Measurements from ENCODE around the gene PIM3.
A peak's percentile ranks its signal among the peaks of the same experiment; 100 is the strongest.

Gene PIM3

DNA sequence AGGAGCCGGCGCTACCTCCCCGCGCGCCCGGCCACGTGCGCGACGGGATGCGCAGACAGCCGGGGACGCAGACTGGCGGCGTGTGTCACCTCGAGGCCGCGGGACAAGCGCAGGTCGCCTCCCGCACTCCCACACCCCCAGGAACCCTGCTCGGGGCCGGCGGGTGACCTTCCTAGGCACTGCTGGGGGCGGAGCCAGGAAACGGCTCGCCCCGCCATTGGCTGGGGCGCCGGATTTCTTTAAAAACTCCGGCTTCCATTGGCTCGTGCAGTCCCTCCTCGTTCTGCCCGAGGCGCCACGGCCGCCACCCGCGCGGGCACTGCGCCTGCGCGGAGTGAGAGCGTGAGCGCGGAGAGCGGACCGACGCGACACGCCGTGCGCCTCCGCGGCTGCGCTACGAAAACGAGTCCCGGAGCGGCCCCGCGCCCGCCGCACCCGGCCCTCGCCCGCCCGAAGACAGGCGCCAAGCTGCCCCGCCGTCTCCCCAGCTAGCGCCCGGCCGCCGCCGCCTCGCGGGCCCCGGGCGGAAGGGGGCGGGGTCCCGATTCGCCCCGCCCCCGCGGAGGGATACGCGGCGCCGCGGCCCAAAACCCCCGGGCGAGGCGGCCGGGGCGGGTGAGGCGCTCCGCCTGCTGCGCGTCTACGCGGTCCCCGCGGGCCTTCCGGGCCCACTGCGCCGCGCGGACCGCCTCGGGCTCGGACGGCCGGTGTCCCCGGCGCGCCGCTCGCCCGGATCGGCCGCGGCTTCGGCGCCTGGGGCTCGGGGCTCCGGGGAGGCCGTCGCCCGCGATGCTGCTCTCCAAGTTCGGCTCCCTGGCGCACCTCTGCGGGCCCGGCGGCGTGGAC, at the start of gene PIM3:
TSS of gene PIM3 (plus strand) at position 614 of the 846 bp plus-strand sequence. CDS start at position 790, 176 bp downstream.
- peak; percentile 94 to 95 for DNase-seq

DNA sequence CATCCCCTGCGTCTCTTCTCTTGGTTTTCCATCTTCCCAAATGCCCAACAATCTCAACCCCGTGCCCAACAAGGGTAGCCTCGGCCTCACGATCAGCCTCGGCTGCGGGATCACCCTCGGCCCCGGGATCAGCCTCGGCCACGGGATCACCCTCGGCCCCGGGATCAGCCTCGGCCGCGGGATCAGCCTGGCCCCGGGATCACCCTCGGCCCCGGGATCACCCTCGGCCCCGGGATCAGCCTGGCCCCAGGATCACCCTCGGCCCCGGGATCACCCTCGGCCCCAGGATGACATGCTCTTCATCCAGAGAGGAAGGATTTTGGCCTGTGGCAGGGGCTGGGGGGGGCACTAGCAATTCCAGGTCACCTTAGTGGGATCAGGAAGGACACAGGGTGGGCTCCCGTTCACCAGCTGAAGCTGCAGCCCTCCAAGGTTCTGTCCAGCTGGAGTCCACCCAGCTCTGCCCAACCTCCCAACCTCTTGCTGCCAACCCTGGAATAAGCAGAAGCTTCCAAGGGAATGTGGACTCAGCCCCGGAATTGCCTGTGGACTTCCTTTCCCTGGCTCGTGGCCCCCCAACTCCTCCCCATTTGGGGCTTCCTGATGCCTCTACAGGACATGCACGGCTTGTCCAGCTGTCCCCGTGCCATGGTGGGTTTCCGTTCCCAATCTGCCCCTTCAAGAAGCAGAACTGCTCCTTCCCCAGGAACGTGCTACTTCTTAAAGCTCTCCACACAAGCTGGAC, 48.5 kb upstream of the PIM3 start:
- DNase-seq = no peak

DNA sequence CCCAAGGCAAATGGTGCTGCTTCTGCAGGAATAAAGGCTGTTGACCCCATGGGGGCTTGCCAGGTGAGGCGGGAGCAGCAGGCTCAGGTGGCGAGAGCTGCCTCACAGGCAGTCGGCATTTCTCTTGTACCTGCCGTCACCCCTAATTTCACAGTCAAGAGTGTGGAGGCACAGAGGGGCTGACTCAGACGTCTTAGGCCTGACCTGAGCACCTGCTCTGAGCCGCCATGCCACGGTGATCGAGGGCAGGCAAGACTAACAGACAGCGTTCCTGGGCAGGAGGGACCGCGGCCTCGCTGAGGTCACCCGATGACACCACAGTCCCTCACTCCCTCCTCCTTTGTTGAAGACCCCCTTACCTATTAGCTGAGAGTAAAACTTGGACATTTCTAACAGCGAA, 47.5 kb upstream of the PIM3 start:
- DNase-seq = no peak

DNA sequence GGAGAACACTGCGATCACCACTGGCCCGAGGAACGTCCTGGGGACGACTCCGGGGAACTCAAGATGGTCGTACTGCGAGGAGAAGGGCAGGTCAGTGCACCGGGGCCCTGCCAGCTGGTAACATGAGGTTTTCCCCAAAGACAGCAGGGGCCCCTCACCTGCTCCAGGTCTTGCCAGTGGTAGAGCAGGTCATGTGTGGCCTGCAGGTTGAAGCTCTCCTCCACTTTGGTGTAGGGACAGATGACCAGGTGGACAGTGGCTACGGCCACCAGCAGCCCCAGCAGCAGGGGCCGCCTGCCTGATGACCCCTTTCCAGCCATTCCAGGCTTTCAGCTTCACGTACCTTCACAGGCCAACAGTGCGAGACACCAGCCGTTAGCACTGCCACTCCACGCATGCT, 47.1 kb upstream of the PIM3 start:
- no peak for DNase-seq

DNA sequence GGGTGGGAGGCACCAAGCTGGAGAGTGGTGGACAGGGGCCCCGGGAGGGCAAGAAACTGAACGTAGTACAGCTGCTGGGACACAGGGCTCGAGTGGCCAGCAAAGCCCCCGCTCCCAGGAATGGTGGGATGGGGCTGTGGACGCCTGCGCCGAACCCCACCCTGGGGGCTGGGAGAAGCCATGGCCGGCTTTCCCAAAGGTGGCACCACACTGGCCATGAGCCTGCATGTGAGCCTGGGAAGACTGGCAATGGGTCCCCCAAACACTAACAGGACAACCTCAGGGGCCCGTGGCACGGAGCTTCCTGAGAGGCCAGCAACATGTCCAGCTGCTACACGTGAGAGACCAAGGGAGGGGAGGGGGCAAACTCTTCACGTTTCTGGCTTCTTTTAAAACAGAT, 46.3 kb upstream of the PIM3 start:
- no peak for DNase-seq

DNA sequence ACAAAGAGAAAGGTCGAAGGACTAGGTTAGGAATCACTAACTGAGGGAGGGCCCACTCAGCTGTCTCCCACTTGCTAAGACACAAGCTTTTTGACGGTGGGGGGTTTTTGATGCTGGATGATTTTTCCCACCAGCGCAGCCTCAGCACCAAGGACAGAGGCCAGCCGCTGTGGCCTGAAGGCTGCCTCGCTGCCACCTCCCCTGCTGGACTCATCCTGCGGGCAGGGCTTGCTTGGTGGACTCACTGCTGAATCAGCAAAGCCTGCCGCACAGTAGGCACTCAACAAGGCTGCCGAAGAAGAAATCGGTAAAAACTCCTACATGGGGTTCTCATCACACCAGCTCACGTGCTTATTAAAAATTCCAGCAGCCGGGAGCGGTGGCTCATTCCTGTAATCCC, 45.0 kb upstream of the PIM3 start:
- DNase-seq = no peak

DNA sequence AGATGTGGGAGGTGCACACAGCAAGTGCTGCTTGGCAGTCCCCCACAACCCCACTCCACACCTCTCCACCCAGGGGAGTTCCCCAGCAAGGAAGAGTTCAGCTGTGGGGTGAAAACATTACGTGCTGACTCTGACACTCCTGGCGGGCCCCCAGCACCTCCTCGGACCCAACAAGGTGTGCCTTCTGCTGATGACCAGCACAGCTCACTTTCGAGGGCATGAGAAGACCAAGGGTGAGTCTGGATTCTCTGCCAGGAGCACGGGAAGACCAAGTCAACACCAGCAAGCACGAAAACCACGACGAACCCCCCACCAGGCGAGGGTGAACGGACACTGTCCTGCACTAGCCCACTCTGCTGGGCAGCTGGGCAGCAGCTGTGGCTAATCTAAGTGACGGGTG, 43.7 kb upstream of the PIM3 start:
- no peak for DNase-seq

DNA sequence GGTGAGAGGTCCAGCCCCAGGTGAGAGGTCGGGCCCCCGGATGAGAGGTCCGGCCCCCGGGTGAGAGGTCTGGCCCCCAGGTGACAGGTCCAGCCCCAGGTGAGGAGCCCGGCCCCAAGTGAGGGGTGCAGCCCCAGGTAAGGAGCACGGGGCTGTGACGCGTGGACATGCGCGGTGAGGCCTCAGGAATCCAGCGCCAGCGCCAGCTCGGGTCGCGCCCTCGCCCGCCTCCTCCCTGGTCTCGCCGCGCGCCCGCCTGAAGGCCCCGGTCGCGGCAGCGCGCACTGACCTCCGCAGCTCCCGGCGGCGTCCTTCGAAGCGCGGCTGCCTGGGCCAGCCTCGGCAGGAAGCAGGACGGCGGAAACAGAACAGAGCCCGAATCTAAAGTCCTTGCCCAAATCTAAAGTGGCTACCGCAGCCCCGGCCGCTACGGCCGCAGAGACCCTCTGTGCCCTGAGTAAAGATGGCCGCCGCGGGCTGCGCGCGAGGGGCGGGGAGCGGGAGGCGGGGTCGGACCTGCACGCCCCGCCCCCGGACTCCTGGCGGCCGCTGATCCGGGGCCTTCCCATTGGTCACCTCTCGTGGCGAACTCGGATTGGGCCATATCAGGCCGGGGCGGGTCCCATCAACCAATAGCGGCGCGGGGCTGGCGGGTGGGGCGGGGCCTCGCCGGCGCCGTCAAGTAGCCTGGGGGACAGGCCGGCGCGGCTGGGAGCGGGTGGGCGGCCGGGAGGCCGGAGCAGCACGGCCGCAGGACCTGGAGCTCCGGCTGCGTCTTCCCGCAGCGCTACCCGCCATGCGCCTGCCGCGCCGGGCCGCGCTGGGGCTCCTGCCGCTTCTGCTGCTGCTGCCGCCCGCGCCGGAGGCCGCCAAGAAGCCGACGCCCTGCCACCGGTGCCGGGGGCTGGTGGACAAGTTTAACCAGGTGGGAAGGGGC, 42.3 kb upstream of the PIM3 start, which contains the start of the genes ALG12 and CRELD2:
TSS of gene ALG12 (minus strand) at position 465 of the 937 bp plus-strand sequence. CDS start 4,673 bp downstream, outside the sequence.
TSS of gene CRELD2 (plus strand) at position 661 of the 937 bp plus-strand sequence. CDS start at position 797, 136 bp downstream.
- DNase-seq = peak; percentile 94 to 97

DNA sequence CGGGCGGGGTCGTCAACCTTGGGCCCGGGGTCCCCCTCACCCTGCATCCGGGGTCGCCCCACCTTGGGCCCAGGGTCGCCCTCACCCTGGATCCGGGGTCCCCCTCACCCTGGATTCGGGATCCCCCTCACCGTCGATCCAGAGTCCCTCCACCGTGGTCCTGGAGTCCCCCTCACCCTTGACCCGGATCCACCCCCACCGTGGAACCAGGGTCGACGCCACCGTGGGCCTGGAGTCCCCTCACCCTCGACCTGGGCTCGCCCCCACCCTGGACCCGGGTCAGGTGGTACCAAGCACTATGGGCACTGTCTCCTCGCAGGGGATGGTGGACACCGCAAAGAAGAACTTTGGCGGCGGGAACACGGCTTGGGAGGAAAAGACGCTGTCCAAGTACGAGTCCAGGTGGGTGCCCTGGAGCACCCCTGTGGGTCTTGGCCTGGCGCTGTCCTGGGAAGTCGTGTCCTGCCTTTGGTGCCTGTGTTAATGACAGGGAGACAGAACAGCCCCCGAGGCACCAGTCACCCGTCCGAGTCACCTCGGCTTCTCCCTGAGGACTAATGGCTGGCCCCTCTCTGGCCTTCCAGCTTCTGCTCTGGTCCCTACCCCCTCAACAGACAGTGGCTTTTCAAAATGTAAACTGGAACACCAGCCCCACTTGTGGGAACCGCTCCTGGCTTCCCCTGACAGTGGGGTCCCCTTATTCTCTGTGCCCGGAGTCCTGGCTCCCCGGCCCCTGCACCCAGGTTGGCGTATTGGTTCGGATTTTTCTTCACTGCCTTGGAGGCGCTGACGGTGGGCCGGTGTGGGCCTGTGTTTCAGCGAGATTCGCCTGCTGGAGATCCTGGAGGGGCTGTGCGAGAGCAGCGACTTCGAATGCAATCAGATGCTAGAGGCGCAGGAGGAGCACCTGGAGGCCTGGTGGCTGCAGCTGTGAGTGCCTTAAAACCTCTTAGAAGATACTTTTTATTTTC, 41.4 kb upstream of the PIM3 start:
- DNase-seq = no peak

DNA sequence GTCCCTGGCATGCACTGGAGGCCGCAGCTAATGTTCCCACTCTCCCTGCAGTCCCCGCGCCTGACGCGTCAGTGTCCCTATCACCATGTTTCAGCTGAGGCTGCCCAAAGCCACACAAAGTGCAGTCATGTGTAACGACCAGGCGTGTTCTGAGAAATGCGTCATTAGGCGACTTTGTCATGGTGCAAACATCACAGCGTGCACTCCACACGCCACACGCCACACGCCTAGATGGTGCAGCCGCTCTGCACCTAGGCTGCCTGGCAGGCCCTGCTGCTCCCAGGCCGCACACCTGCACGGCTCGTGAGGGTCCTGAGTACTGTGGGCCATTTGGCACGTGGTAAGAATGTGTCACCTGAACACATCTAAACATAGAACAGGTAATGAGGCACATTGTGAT, 39.7 kb upstream of the PIM3 start:
- DNase-seq = no peak

DNA sequence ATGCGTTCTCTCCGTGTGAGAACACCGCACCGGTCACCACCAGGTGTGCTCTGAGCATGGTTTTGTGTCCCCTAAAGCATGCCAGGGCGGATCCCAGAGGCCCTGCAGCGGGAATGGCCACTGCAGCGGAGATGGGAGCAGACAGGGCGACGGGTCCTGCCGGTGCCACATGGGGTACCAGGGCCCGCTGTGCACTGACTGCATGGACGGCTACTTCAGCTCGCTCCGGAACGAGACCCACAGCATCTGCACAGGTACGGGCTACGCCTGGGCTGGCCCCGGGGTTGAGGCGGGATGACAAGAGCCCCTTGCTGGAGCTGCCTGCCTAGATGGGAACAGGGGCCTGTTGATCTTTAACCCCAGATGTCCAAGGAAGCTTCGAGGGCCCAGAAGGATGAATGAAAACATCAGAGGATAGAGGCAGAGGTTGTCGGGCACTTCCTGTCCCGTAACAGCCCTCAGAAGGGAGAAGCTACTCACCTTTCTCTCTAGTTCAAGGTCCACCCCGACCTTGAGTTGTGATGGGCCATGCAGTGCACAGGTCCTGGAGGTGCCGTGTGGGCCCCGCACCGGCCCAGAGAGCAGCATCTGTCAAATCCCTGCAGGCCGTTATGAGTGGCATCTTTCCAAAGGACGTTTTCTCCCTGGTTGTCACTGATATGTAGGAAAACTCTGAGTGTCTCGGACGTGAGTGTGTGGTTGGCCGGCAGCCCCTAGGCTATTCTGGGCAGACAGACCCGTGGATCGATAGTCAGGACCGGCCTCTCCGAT, 38.9 kb upstream of the PIM3 start:
- DNase-seq = no peak

DNA sequence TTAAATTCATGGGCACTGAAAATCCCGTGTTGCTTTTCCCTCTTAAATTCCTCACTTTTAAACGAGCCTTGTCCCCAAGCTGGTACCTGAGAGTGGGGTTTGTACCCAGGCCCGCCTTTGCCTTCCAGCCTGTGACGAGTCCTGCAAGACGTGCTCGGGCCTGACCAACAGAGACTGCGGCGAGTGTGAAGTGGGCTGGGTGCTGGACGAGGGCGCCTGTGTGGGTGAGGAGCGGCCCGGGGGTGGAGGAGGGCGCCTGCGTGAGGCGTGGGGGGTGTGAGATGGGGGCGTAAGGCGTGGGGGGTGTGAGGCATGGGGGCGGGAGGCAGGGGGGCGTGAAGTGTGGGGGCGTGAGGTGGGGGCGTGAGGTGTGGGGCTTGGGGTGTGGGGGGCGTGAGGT, 38.1 kb upstream of the PIM3 start:
- no peak for DNase-seq

DNA sequence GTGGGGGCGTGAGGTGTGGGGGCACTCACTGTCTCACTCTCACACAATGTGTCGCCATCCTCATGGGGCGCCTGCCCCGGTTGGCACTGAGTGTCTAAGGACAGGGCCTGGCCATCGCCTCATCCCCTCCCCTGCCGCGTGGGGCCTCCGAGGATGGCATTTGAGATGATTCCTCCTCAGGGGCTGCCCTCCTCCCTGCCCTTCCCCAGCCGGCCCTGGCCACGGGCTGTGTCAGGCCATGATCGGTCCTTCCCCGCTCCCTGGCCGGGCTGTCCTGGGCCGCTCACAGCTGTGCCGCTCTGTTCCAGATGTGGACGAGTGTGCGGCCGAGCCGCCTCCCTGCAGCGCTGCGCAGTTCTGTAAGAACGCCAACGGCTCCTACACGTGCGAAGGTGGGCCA, 37.6 kb upstream of the PIM3 start:
- DNase-seq = no peak

DNA sequence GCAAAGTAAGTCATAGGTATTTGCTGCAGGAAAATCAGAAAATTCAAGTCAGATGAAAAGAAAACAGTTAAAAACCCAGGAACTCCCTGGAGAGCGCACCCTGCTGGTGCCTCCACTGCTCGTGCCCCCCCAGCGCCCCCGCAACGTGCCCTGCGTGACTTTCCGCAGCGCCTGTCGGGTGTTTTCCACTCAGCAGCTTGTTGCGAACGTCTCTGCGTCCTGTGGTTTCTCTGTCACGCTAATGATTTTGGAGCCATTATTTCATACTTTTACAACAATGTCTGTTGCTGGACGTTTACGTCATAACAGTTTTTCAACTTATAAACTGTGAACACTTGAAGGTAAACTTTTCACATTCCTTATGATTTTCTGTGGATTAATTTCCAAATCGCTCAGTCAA, 37.1 kb upstream of the PIM3 start:
- DNase-seq = peak in 1 of 2 experiments; percentile 41

DNA sequence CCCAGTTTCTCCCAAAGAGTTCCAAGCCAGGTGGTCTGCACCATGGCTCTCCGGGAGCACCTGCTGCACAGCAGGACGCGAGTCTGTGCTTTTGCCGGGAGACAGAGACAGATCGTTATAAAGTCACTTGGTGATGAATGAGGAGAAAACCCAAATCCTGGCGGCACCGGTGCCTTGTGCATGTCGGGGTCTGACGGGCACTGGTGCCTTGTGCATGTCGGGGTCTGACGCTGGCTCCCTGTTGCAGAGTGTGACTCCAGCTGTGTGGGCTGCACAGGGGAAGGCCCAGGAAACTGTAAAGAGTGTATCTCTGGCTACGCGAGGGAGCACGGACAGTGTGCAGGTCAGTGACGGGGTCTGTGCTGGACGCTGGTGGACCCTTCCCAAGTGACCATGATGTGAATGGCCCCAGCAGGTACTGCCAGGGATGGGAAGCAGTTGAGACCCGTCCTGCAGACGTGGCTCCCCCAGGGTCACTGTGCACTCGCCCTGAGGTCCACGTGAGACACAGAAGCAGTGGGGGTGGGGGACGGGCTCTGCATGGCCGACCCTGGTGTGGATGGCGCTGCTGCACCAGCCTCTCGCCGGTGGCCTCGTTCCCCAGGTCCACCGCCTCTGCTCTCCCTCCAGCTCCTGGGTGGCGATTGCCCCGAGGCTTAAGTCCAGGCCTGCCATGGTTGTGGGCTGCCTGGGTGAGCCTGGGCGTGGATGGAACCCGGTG, 36.3 kb upstream of the PIM3 start:
- no peak for DNase-seq

DNA sequence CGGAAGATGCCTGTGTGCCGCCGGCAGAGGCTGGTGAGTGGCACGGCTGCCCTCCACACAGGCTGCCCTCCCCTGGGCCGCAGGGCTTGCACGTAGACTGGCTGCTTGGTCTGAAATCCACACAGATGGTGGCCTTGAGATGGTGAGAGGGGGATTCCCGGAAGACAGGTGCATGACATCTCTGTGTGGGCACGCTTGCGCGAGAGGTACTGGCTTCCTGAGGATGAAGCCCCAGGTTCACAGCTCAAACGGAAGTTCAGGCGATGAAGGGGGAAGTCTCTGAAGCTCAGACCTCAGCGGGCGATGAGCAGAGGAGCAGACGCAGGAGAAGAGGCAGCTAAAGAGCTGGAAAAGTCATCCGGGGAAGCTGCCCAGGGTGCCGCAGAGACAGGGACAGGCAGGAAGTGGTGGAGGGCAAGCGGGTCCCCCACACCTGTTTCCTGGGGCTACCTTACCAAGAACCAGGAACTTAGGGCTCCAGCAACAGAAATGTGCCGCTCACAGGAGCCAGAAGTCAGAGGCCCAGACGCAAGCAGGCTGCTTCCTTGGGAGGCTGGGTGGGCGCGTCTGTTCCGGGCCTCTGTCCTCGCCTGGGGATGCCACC, 34.9 kb upstream of the PIM3 start:
- peak; percentile 57 to 70 for DNase-seq

DNA sequence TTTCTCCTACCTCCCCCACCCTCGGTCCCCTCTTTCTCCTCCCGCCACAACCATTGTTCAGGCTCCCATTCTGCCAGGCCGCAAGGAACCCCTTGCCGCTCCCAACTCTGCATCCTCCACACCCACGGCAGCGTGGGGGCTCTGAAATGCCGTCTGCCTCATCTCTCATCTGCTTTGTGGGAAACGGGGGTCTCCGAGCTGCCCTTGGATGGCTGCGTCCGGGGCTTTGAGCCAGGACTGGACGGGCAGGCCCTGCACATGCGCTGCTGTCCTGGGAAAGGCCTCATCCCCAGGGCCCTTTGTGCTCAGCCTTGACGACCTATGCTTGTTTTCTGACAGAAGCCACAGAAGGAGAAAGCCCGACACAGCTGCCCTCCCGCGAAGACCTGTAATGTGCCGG, 33.7 kb upstream of the PIM3 start:
- no peak for DNase-seq

DNA sequence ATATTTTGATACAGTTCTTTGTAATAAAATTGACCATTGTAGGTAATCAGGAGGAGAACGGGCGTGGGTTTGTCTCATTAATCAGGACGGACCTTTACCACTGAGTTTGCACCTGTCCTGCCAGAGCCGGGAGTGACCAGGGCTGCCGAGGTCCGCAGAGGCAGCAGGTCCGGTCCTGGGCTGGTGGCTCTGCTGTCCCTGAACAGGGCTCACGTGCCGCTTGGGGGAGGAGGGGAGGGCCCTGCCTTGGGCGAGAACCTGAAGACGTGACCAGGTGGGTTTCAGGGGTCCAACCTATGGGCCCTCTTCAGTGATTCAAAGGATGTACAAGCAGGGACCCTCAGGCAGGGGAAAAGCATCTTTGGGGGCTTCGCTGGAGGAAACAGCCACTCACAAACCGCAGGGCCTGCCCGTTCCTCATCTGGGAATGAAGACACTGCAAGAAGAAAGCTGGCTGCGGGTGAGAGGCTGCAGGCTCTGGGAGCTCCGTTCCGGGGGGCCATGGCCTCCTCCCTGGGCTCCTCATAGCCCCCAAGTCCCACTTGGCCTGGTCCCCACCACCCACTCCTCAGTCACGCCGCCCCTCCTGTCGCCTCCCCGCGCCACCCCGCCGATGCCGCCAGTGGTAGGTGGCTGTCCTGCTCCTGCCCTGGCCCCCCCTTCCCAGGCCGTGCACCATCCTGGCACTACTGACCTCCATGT, 32.9 kb upstream of the PIM3 start:
- no peak for DNase-seq

DNA sequence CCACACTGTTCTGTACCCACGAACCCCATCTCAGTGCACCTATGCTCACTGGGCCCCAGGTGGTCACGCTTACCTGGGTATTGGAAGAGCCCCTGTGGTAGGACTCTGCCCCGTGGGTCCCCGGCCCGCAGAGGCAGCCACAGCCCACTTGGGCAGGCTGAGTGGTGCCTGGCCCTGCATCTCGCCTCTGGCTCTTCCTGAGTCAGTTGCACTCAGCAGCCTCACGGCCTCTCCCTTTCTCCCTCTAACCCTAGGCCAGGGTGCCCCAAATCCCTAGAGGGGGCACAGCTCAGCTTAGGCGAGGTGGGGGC, 32.4 kb upstream of the PIM3 start:
- no peak for DNase-seq

Data from activated CD4-positive, alpha-beta T cell treated with anti-CD3 and anti-CD28 coated beads, Interleukin-2, amount 50 U/mL, for 48 hours (primary cell).